Hematopoietic multipotent progenitor cell treated with erythropoietin and hydrocortisone succinate and interleukin-3 and kit ligand, for 17 days (in vitro differentiated cells): ENCODE measurements around the gene RFTN1.

Experiments used
- DNase-seq: peaks from one replicate; pipeline ENCODE4 v3.0.0-alpha.2; 2015; ENCODE audit warnings: low spot score

RFTN1 gene

DNA sequence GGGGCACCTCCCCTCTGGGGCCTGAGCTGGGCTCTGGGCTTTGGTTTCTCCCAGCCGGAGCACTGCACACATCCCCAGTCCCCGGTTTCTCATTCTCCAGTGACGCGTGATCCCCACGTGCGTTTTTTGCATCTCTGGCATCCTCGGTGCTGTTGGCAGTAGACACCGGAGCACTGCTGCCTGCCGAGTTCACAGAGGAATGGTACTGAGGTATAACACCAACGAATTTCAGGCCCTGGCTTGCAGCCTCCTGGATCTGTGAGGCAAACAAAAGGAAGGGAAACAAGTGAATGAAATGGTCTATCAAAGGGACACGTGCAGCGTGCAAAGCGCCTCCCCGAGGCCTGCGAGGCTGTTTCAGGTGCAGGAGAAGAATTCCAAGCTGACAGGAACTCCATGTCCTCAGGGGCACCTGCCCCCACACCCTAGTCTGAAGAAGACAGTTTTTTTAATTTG, 135.6 kb downstream of the RFTN1 start:
- no peak for DNase-seq

DNA sequence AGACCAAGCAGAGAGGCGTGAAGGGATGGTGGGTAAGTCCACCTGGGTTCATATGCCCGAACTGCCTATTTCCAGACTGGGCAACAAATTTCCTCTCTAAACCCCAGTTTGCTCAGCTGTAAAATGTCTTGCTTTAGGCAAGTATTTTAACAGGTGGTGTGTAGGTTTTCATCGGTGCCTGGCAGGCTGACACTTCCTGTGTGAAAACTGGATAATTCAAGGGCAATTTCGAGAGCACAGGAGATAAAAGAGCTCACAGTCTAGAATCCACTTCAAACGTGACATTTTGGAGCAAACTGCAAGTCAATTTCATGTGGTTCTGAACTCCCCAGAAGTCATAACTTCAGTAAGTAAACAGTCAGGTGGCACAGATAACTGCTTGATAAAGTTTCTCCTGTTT, 136.3 kb downstream of the RFTN1 start:
- no peak for DNase-seq

DNA sequence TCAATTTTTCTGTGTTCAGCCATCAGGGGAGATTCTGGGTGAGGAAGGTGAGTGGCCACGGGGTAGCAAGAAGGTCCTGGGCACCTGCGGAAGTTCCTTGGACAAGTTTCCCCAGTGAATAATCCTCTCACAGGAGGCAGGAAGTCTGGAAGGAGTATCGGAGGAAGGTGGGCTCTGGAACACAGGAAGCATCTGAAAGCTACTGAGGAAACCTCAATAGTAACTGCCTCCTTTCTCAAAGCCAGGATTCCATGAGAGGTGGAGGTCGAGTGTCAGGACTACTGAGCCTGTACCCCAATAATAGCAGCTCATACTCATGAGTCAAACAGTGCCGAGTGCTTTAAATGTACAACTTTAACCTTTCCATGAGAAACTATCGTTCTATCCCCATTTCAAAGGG, 137.6 kb downstream of the RFTN1 start:
- no peak for DNase-seq

DNA sequence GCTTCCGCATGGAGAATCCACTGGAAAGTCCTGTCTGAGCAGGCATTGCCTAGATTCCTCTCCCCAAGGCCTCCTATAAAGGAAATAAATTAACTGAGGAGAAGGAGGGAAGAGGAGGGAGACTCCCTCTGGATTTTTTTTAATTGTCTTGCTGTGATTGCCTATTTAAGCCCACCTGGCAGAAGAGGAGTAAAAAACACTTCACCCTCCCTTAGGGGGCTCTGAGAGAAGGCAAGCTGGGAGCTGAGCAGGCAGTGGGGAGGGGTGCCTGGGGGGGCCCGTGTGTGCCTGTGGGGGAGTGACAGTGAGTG, 138.6 kb downstream of the RFTN1 start:
- no peak for DNase-seq

DNA sequence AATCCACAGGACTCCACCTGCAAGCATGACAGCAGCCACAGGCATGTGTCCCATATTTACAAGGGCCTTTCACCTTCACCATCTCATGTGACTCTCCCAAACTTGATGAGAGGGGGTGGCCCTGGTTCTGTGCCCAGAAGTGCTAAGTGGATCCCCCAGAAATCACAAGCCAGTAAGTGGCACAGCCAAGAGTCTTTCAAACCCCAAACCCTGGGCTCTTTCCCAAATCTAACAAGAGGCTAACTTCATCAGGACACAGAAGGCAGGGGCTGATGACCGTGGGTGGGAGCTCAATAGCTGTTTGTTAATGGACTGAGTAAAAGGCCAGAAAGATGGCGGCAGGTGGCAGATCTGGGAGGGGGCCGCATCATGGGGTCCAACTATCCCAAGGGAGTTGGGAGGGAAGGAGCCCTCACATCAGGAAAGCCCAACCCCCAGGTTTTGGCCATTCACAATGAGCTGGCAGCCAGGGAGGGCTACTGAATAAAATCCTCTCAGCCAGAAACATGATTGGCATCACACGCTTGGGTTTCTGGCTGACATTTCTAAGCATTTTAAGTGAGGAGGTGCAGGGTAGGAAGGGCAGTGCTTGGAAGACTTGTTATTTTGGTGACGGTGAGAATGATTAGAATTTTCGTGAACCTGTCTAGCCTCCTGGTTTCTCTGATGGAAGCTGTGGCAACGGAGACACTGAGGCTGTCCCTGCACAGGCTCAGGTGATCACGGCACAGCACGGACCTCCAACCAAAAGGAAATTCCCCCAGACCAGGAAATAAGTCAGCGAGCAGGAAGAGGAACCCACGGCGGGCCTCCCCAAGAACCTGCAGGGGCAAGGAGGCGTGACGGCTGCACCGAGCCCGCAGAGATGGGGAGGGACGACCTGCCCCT, 139.2 kb downstream of the RFTN1 start:
- no peak for DNase-seq

DNA sequence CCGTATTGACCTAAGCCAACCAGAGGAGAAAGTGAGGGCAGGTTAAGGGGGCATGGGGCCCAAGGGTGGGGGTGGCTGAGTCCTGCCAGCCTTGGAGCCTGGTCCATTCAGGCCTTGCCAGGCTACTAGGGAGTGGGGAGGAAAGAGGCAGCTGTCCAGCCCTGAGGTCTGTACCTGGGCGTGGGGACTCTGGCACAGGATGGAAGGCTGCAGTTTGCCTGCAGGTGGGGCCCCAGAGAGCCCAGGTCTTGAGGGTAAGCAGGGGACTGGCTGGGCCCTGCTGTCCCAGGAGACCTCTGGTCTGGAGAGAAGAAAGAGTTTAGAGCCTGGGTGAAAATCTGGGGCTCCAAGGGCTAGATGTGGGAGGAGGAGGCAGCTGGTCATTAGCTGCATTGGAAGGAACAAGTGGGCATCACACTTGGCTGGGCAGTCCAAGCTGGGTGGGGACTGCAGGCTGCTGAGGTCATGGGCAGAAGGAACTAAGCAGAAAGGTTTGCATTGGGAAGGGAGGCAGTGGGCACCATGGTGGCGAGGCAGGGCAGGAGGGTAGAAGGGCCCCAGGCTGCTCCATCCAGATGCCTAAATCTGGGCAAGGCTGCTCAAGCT, 140.1 kb downstream of the RFTN1 start:
- DNase-seq: no peak

DNA sequence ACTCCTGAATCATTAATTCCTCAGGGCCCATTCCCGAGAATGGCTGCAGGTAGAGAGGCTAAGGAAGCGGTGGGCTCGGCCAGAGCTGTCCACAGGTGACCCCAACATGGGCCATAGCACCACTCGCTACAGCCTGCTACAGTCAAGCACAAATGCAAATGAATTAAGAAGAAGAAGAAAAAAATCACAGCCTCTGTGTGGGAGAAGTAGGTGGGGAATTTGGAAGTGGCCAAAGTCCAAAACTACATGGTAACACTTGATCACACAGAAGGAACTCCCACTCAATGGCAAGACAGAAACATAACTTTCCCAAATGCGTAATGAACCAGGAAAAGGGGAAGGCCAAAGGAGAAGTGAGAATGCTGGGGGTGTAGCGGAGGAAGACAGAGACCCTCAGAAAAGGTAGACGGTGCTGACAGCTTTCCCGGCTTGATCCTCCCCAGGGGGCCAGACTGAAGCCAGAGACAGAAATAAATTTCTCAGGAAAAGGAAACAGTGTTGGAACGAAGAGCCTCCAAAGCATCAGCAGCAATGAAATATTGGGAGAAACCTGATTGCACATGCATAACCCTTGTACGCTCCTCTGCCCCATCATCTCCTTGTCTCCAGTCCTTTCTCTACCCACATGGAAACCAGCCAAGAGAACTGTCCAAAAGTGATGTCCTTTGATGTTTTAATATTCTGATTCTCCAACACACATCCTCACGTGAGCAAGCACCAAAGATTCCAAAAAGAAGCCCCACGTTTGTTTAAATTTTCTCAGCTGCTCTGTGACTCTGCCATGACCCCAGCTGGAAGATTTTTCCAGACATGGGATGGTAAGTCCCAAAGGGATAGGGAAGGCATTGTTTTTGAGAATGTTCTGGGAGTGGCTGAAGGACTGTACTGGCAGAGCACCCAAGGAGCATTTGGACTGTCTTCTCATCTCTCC, 140.9 kb downstream of the RFTN1 start:
- DNase-seq: no peak

DNA sequence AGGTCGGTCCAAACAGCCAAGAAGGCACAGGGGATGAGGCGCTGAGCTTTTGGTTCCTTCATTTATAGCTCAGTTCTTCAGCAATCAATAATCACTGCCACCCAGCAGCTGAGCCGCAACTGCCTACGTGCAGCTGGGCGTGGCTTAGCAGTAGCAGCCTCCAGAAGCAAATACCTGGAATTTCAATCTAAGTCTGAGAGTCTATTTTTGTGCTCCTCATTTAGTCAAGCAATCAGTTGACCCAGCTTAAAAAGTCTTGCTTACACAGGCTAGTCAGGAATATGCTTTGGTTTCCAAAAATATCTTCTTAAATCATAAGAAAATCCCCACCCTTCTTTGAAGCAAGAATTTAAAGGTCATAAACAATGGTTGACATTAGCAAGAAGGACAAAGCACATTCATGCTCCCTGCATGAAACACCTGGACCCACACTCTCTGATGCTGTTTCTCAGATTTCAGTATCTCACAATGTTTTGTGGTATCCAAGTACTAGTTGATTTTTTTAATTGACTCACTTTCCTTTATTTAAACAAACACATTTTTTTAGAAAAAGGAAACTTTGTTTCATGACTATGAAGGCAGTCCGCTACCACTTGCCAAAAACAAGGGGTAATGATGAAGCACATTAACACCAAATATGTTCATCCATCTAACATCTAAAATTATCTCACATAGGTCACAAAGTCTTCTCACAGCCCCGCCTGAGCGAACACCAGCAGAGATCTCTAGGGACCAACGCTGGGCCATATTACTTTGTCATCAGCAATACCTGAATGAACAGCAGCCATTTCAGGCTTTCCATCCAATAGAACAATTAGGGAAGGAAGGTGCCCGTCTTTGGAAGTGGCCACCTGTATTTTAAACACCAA, 142.4 kb downstream of the RFTN1 start:
- DNase-seq: no peak

DNA sequence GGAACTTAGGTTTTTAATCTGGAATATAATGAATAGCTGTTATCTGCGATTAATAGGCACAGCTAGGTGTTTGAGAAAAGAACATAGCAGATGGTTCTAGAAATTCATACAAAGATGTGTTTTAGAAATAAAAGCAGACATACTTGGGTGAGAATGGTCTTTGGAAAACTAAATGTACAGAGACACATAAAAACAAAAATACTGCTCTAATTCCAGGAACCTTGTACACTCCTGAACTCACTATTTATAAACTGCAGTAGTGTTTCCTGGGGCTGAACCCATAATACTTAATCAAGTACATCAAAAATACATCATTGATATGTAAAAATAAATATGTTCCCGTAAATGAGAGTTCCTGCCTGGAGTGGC, 143.0 kb downstream of the RFTN1 start:
- DNase-seq: no peak

DNA sequence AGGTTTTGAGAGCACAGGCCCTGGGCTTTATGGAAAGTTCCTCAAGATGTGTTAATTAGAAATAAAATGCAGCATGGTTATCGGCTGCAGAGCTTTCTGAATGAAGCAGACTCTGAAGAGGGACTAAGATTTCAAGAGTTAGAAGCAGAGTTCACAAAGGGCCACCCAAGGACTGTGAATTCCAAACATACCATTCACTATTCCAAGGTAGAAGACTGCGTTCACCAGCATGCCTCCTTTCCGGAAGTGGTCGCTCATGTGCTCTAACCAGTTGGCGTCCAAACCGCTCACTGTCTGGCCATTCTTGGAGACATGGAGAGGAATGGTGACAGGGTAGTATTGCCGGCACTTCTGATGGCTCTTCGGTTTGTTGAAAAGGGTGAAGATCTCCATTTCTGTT, 143.6 kb downstream of the RFTN1 start:
- no peak for DNase-seq

DNA sequence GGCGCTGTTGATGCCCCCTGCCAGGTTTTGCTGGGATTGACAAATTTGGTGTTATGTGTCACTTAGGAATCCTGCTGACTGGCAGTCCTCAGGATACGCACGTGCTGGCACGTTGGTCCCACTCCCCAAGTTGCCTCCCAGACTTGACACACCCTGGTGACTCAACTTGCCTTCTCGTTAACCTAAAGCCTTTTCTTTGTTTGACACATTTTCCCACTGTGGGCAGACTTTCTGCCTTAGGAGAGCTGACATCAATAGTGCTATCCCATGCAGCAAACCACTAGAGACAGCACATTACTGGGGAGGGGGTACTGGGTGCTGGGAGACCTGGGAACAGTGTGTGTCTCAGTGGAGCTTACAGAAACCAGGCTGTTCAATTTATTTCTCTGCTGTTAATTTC, 144.2 kb downstream of the RFTN1 start:
- DNase-seq: no peak

DNA sequence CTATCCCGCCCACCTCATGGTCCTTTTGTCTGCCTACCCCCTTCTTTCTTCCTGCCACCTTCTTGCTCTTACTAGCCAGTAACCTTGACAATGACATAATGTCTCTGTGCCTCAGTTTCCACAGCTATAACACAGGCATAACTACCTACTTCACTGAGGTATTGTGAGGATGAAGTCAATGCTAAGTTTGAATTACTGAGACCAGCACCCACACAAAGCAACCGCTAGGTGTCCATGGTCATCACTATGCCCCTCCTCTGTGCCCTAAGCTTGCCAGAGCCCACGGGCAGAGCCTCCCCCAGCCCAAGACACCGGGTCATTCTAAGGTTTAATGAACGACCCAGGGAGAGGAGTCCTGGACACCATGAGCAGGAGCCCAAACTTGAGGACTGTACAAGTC, 146.9 kb downstream of the RFTN1 start:
- DNase-seq: no peak

DNA sequence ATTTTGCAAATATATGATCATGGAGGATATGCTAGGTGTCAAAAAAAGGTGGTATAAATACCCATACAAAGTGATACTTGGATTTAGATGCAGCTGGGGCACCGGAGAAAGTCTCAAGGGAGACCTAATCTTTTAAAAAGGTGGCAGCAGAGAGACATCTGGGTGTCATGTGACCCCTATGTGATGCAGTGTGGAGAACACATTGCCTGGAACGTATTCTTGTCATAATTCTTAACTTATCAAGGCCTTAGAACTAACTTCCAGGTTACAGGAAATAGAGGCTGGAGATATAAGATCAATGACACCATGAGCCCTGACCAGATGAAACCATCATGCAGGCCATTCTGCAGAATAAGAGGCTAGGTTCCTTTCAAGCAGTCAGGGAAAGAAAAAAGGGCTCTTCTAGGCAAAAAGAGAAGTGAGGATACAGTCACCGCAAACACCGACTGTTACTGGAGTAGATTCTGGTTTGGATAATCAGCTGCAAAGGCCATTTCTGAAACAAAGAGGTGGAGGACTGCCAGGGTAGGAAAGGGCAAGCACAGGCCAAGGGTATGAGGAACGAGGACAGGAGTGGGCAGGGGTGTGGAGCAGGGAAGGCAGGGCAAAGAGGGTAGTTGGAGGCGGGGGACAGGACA, 147.9 kb downstream of the RFTN1 start:
- no peak for DNase-seq

DNA sequence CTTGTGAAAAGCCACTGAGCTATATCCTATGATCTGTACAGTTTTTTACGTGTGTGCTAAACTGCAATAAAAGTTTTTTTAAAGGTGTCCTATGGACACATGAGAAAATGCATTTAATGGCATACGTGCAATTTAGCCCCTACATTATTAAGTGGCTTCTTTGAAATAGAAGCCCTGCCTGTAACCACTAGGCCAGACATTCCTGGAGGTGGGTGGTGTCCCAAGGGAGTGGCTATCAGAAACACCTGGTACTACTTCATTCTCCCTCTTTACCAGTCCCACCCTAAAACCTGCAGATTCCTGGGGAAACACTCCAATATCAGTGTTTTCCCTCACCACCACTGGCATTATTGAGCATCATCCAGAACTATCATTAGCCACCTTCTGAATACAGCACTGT, 148.5 kb downstream of the RFTN1 start:
- no peak for DNase-seq

DNA sequence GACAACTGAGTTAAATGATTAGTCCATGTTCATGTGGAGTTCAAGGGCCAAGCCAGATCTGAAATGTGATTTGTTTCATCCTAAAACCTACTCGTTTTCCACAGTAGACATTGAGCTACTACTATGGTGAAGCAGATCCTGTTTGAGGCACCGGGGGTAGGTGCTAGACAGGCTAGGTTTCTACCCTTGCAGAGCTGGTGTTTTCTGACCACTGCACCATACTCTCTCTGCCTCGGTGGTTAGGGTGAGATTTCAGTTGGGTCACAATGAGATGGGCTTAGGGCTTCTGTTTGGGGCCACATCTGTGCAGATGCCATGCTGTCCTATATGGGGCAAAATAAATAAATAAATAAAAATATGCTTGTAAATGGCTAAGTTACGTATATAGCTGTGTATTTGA, 149.2 kb downstream of the RFTN1 start:
- no peak for DNase-seq

DNA sequence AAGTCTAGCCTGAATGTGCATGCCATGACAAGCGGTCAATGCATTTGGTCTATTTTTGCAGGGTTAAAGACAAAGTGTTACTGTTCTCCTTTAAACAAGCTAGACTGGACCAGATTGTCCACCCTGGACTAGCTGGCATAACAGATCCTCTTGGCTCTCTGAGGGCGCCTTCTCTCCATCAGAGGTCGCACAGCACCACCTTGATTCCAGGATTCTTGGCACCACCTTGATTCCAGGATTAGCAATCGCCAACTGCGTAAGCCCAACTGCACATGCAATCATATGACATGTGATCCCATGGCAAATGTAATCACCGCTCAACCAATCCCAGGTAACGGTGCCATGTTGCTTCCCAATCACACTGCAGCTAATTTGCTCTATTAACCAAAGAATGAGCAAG, 149.9 kb downstream of the RFTN1 start:
- no peak for DNase-seq

DNA sequence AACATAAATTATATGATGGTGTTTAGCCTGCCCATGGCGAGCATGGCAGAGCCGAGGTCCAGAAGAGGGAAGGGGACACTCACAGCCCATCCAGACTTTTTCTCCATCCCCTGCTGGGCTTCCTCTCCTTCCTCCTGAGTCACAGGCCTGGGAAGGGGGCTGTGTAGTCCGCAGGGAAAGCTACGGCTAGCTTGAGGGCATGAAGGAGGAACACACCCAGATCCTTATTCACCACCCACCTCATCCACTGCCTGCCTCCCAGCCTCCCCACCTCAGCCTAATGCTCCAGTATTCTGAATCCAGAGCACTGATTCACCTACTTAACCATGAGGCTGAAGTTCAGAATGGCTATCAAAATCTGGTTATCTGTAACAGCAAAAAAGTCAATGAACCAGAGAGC, 150.7 kb downstream of the RFTN1 start:
- no peak for DNase-seq

DNA sequence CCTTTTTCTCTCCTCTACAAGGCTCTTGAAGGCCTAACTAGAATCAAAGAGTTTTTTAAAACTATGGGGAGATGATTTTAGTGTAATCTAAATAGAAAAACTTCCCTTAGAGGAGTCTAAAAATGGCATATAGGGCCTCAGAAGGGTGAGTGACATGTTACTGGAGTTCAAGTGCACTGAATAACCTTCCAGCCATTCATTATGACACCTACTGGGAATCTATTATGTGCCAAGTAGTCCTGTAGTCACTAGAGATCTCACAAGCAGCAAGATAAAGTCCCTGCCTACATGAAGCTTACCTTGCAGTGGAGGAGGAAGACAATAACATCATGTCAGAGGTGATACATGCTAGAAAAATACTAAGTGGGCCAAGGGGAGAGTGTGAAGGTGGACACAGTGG, 152.4 kb downstream of the RFTN1 start:
- no peak for DNase-seq

DNA sequence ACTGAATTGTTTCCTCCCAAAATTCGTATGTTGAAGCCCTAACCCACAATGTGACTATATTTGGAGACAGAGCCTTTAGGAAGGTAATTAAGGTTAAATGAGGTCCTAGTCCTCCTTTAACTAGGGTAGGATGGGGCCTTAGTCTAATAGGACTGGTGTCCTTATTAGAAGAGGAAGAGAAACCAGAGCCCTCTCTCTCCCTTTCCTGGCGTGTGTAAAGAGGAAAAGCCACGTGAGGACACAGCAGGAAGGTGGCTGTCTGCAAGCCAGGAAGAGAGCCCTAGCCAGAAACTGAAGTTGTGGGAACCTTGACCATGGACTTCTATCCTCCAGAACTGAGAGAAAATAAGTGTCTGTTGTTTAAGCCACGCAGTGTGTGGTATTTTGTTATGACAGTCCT, 154.2 kb downstream of the RFTN1 start:
- DNase-seq: no peak

DNA sequence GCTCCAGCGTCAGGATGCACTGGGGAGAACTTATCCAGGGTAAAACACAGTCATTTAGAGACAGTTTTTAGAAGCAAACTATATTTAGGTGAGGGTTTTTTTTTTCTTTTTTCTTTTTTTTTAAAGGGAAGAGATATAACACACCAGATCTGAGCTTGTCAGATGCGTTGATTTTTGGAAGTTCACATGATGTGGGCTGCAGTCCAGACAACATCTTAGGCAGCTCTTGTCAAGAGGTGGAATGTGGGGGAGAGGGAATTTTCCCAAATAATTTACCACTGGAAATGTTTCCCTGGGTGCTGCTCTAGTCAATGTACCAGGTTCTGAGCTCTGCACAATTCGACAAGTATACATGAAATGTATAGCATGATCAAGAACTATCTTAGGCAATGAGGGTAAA, 155.2 kb downstream of the RFTN1 start:
- no peak for DNase-seq
